Measurements from ENCODE around the gene DUSP8. TPM values are rescaled to one million over a fixed set of nuclear protein-coding genes. Genes with fewer than 3 reads are reported as not detected.
"Not testable (repeated sequence)": the region's sequence is repeated elsewhere in the genome, so short reads cannot be mapped to it uniquely, and the experiment has no call there.

The DUSP8 gene
- total and polyA plus RNA-seq, 8 donors: 0.80 to 21.8 (median 1.7) TPM

- H3K4me1 ChIP-seq: no peaks in the 10 kb centered on the region
- no peak for DNase-seq
- H3K27ac ChIP-seq: no peak overlapping the region
- intact Hi-C loops (cut with DNase I): no loop called here
- no peaks in the 10 kb centered on the region for H3K9me3 ChIP-seq
- no peaks in the 10 kb centered on the region for H3K36me3 ChIP-seq
- peaks cover 0 to 51% of the 10 kb centered on the region in 2 donors for H3K27me3 ChIP-seq
- no peak for TF ChIP-seq CTCF (IDR thresholded peaks at IDR 0.05)
- no peak for ATAC-seq
- H3K4me3 ChIP-seq: no peak overlapping the region
These were observed 32.6 kb upstream of the DUSP8 start for GRCh38 chr11:1604711-1605110.

GRCh38 chr11:1604181-1604580, 32.1 kb upstream of the DUSP8 start:
- Histone ChIP-seq H3K36me3 (no peaks in the 10 kb centered on the region), H3K9me3 (no peaks in the 10 kb centered on the region), H3K27me3 (peaks cover 0 to 46% of the 10 kb centered on the region in 2 donors), H3K27ac (no peak overlapping the region), H3K4me3 (no peak overlapping the region), H3K4me1 (no peaks in the 10 kb centered on the region)
- DNase-seq: no peak
- no peak for ATAC-seq
- TF ChIP-seq CTCF (IDR thresholded peaks at IDR 0.05): no peak
- intact Hi-C loops (cut with DNase I): no loop called here

- no peak for TF ChIP-seq CTCF (IDR thresholded peaks at IDR 0.05)
- H3K4me3 ChIP-seq: no peak overlapping the region
- intact Hi-C loops (cut with DNase I): no loop called here
- H3K27ac ChIP-seq: no peak overlapping the region
- ATAC-seq: no peak
- peaks cover 0 to 40% of the 10 kb centered on the region in 2 donors for H3K27me3 ChIP-seq
- no peaks in the 10 kb centered on the region for H3K9me3 ChIP-seq
- no peak for DNase-seq
- H3K4me1 ChIP-seq: no peaks in the 10 kb centered on the region
- no peaks in the 10 kb centered on the region for H3K36me3 ChIP-seq
These were observed 31.6 kb upstream of the DUSP8 start for GRCh38 chr11:1603629-1604028.

- ATAC-seq; intact Hi-C loops (cut with DNase I); H3K36me3 ChIP-seq; H3K9me3 ChIP-seq; H3K4me3 ChIP-seq; H3K4me1 ChIP-seq; DNase-seq; H3K27ac ChIP-seq: not testable (repeated sequence)
- H3K27me3 ChIP-seq: peaks cover 0 to 34% of the 10 kb centered on the region in 2 donors
These were observed 29.6 kb upstream of the DUSP8 start for GRCh38 chr11:1601663-1602062.

- intact Hi-C loops (cut with DNase I): no loop called here
- no peak for ATAC-seq
These were observed 28.6 kb upstream of the DUSP8 start for GRCh38 chr11:1600626-1601025.

More at GRCh38 chr11:1600626-1601025, 28.6 kb upstream of the DUSP8 start:
- DNase-seq: no peak
- Histone ChIP-seq H3K9me3 (no peaks in the 10 kb centered on the region), H3K27ac (no peak overlapping the region), H3K36me3 (no peaks in the 10 kb centered on the region), H3K27me3 (peaks cover 0 to 38% of the 10 kb centered on the region in 2 donors), H3K4me1 (peaks cover 0 to 7% of the 10 kb centered on the region in 2 donors), H3K4me3 (no peak overlapping the region)
- no peak for TF ChIP-seq CTCF (IDR thresholded peaks at IDR 0.05)
